ENCODE results near the gene PIK3R2.
A peak's percentile ranks its signal among the peaks of the same experiment; 100 is the strongest.

GRCh38 chr19:18203863-18204393 is 51.0 kb downstream of the PIK3R2 start, which contains the start of gene RAB3A:
- TF ChIP-seq CTCF (IDR thresholded peaks at IDR 0.05) (no peak), POLR2A (IDR thresholded peaks at IDR 0.05) (peak; percentile 83 to 87), POLR2AphosphoS5 (IDR thresholded peaks at IDR 0.05) (peak; percentile 93 to 96 (median 94))

All from sigmoid colon (tissue), 4 donors.